Urinary bladder (tissue), 4 donors: ENCODE data around the gene GLYAT. TPM values are rescaled to one million over a fixed set of nuclear protein-coding genes. Genes with fewer than 3 reads are reported as not detected.

Experiments used
- DNase-seq: peaks from one replicate; pipeline ENCODE4 v3.0.0-alpha.2; 2015; ENCODE audit errors: extremely low spot score
- H3K27ac ChIP-seq: one replicate; pipeline ENCODE4 v1.5.1; 2013; ENCODE audit warnings: low read depth, mild to moderate bottlenecking, moderate library complexity
- H3K36me3 ChIP-seq: one replicate; pipeline ENCODE4 v1.6.1; 2013; ENCODE audit warnings: mild to moderate bottlenecking, moderate library complexity; ENCODE audit not compliant: insufficient read depth
- H3K4me1 ChIP-seq: one replicate; pipeline ENCODE4 v1.6.1; 2013; ENCODE audit warnings: mild to moderate bottlenecking, moderate library complexity; ENCODE audit not compliant: insufficient read depth
- H3K4me3 ChIP-seq: one replicate; pipeline ENCODE4 v1.5.1; 2013; ENCODE audit warnings: low read depth, low read length
- WGBS: extraction: QIAGEN DNeasy Blood & Tissue Kit; methylation state at CpG from one replicate; pipeline ENCODE4 v1.1.7; 2013; 5-methylcytosine and 5-hydroxymethylcytosine counted together
- polyA plus RNA-seq: library from polyadenylated mRNA; stranded (reverse); fragments of 200-250 nt; gene quantifications from one replicate; pipeline ENCODE4 v1.2.3, GENCODE V29; 2013
- total RNA-seq: library from RNA; depleted of rRNA; stranded (reverse); fragments of >200 nt; gene quantifications from one replicate; pipeline ENCODE4 v1.2.3, GENCODE V29; 2014
- donor health status: healthy with polysubstance abuse.
- donor health status: healthy.

GLYAT gene
- total RNA-seq, result not detected
- 0.05 TPM for polyA plus RNA-seq

- H3K4me1 ChIP-seq, result no peaks in the 10 kb centered on the region
- no peak within 1 kb of the TSS for H3K27ac ChIP-seq
- no peak for DNase-seq
- H3K4me3 ChIP-seq, result no peak within 1 kb of the TSS
- WGBS, result 86% methylated on average over 4 of the region's 4 CpGs
- H3K36me3 ChIP-seq, result no peaks in the 10 kb centered on the region
These were observed at the start of gene GLYAT for GRCh38 chr11:58731819-58732218. Gene GLYAT (minus strand): TSS chr11:58731943. CDS start chr11:58724496, 7,447 bp downstream.

GRCh38 chr11:58781345-58781744 is 49.6 kb upstream of the GLYAT start:
- H3K36me3 ChIP-seq, result no peaks in the 10 kb centered on the region
- DNase-seq, result no peak
- no peak overlapping the region for H3K4me3 ChIP-seq

GRCh38 chr11:58780578-58780977 is 48.8 kb upstream of the GLYAT start:
- H3K27ac ChIP-seq, result no peak overlapping the region
- 92% methylated on average over 3 of the region's 3 CpGs for WGBS
- H3K4me3 ChIP-seq, result no peak overlapping the region

More at GRCh38 chr11:58781345-58781744, 49.6 kb upstream of the GLYAT start:
- Histone ChIP-seq H3K27ac (no peak overlapping the region), H3K4me1 (no peaks in the 10 kb centered on the region)

GRCh38 chr11:58776891-58777710 is 45.4 kb upstream of the GLYAT start:
- Histone ChIP-seq H3K27ac (no peak overlapping the region), H3K36me3 (no peaks in the 10 kb centered on the region), H3K4me1 (no peaks in the 10 kb centered on the region), H3K4me3 (no peak overlapping the region)
- DNase-seq, result no peak
- 66% methylated on average over 12 of the region's 12 CpGs for WGBS

More at GRCh38 chr11:58780578-58780977, 48.8 kb upstream of the GLYAT start:
- Histone ChIP-seq H3K4me1 (no peaks in the 10 kb centered on the region), H3K36me3 (no peaks in the 10 kb centered on the region)
- no peak for DNase-seq

GRCh38 chr11:58775066-58775708 is 43.4 kb upstream of the GLYAT start:
- H3K36me3 ChIP-seq, result no peaks in the 10 kb centered on the region
- no peaks in the 10 kb centered on the region for H3K4me1 ChIP-seq
- no peak overlapping the region for H3K4me3 ChIP-seq
- no peak for DNase-seq
- no peak overlapping the region for H3K27ac ChIP-seq
- WGBS, result 92% methylated on average over 5 of the region's 5 CpGs

GRCh38 chr11:58774164-58774593 is 42.4 kb upstream of the GLYAT start:
- Histone ChIP-seq H3K27ac (no peak overlapping the region), H3K36me3 (no peaks in the 10 kb centered on the region), H3K4me1 (no peaks in the 10 kb centered on the region), H3K4me3 (no peak overlapping the region)
- DNase-seq, result no peak
- 40% methylated on average over 4 of the region's 4 CpGs for WGBS

- no peak overlapping the region for H3K4me3 ChIP-seq
- no peak for DNase-seq
- 86% methylated on average over 3 of the region's 3 CpGs for WGBS
- no peaks in the 10 kb centered on the region for H3K4me1 ChIP-seq
- no peaks in the 10 kb centered on the region for H3K36me3 ChIP-seq
- H3K27ac ChIP-seq, result no peak overlapping the region
These were observed 41.6 kb upstream of the GLYAT start for GRCh38 chr11:58773337-58773736.

GRCh38 chr11:58772329-58773285 is 40.9 kb upstream of the GLYAT start:
- 90% methylated on average over 5 of the region's 5 CpGs for WGBS

GRCh38 chr11:58771458-58771855 is 39.7 kb upstream of the GLYAT start:
- no peak overlapping the region for H3K4me3 ChIP-seq
- 67% methylated on average over 3 of the region's 3 CpGs for WGBS
- H3K4me1 ChIP-seq, result no peaks in the 10 kb centered on the region

More at GRCh38 chr11:58772329-58773285, 40.9 kb upstream of the GLYAT start:
- DNase-seq, result no peak
- no peak overlapping the region for H3K27ac ChIP-seq
- H3K36me3 ChIP-seq, result no peaks in the 10 kb centered on the region
- H3K4me3 ChIP-seq, result no peak overlapping the region
- H3K4me1 ChIP-seq, result no peaks in the 10 kb centered on the region

GRCh38 chr11:58770627-58771457 is 39.1 kb upstream of the GLYAT start:
- WGBS, result 75% methylated on average over 11 of the region's 11 CpGs
- Histone ChIP-seq H3K4me3 (no peak overlapping the region), H3K36me3 (no peaks in the 10 kb centered on the region), H3K27ac (no peak overlapping the region), H3K4me1 (no peaks in the 10 kb centered on the region)
- no peak for DNase-seq

More at GRCh38 chr11:58771458-58771855, 39.7 kb upstream of the GLYAT start:
- no peak for DNase-seq
- Histone ChIP-seq H3K27ac (no peak overlapping the region), H3K36me3 (no peaks in the 10 kb centered on the region)

- WGBS, result 63% methylated on average over 2 of the region's 2 CpGs
- H3K27ac ChIP-seq, result no peak overlapping the region
- H3K4me3 ChIP-seq, result no peak overlapping the region
- H3K36me3 ChIP-seq, result no peaks in the 10 kb centered on the region
- no peak for DNase-seq
- H3K4me1 ChIP-seq, result no peaks in the 10 kb centered on the region
These were observed 38.4 kb upstream of the GLYAT start for GRCh38 chr11:58770166-58770565.

- Histone ChIP-seq H3K4me3 (no peak overlapping the region), H3K36me3 (no peaks in the 10 kb centered on the region), H3K4me1 (no peaks in the 10 kb centered on the region), H3K27ac (no peak overlapping the region)
- WGBS, result 44% methylated on average over 2 of the region's 2 CpGs
- no peak for DNase-seq
These were observed 37.6 kb upstream of the GLYAT start for GRCh38 chr11:58769308-58769707.
